Measurements from ENCODE around the gene AMIGO3.

The AMIGO3 gene

GRCh38 chr3:49667701-49668413, 51.6 kb downstream of the AMIGO3 start:
- no peak for DNase-seq (ENCODE audit: low read depth, low spot score)

Data from activated CD4-positive, CD25-positive, alpha-beta regulatory T cell treated with anti-CD3 and anti-CD28 coated beads, Interleukin-2, amount 50 U/mL, for 16 hours (primary cell).